Activated gamma-delta T cell treated with anti-CD3 and anti-CD28 coated beads, Interleukin-2, amount 50 U/mL, for 16 hours (primary cell): ENCODE data around the gene ATG7.
"Not testable (repeated sequence)": the region's sequence is repeated elsewhere in the genome, so short reads cannot be mapped to it uniquely, and the experiment has no call there.

ENCODE experiments used
- DNase-seq: peaks from one replicate; pipeline ENCODE4 v3.0.0-alpha.2; 2020; ENCODE audit warnings: low read depth

The ATG7 gene

DNA sequence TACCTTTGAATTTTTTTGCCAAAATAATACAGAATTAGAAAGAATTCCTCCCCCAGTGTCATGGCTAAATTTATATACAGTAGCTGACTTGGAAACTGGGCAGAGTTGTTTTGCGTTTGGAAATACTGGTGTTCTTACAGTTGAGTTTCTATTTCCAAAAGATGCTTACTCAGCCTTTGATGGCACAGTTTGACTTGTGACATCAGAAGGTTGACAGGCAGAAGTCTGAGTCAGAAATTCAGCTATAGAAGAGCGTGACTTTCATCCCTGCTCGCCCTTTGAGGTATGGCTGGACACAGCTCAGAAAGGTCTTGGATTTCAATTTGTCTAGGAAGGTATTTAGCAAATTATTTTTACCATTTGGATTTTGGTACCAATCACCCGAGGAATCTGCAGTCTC lies 195.7 kb downstream of the ATG7 start:
- no peak for DNase-seq

GRCh38 chr3:11470031-11470853 lies 198.0 kb downstream of the ATG7 start:
- no peak for DNase-seq

GRCh38 chr3:11475324-11475723 lies 203.1 kb downstream of the ATG7 start:
- no peak for DNase-seq

DNA sequence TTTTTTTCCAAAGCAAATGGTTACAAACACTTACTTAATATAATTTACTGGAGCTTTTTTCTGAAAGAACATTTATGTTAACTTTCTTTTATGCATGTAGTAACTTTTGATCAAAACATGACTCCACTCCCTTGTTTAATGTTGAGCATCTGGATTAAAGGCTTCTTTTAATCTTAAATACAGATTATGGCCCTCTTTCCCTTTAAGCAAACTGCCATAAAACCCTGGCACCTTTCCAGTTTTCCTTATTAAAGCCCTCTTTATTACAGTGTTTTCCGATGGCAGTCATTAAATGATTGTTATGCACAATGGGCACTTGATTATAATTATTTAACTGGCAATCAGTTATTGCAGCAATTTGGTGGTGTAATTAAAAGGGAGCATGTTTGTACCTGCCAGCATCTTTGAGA lies 204.5 kb downstream of the ATG7 start:
- DNase-seq, result no peak

DNA sequence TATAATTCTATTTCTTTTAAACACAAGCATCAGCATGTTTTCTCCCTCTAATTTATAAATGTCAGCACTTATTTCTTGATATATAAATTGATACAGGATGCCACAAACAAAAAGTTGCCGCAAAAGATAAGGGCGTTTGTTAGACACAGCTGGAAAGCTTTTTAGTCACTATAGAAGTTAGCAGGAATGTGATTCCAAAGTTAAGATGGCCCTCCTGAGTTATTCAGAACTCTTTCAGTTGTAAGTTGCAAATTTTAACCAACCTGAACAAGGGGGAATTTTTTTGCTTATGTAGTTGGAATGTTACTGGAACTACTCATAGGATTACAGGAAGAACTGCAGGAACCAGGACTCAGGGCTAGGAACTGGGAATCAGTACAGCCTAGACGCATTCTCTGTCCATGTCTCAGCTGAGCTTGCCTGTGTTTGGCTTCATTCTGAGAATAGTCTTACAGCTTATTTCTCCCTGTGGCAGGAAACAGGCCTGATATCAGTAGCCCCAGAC lies 205.3 kb downstream of the ATG7 start:
- DNase-seq, result no peak

DNA sequence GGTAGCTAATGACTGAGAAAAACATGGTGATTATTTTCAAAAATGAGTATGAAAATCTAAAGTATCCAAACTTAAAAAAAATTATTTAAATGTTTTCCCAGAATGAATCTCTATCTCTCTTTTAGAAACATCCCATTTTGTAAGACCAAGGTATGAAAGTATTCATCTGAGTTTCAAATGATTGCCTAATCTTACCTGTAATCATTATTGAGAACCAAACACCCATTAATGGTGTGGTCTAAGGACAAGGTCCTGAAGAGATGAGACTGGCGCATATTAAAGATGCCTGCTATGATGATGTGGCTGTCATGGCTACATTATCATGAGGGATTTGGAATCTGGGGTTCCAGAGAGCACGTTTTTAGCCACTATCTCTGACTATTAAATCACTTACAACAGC lies 206.0 kb downstream of the ATG7 start:
- DNase-seq, result no peak

- DNase-seq, result no peak
These were observed 207.0 kb downstream of the ATG7 start for GRCh38 chr3:11479221-11479620.

DNA sequence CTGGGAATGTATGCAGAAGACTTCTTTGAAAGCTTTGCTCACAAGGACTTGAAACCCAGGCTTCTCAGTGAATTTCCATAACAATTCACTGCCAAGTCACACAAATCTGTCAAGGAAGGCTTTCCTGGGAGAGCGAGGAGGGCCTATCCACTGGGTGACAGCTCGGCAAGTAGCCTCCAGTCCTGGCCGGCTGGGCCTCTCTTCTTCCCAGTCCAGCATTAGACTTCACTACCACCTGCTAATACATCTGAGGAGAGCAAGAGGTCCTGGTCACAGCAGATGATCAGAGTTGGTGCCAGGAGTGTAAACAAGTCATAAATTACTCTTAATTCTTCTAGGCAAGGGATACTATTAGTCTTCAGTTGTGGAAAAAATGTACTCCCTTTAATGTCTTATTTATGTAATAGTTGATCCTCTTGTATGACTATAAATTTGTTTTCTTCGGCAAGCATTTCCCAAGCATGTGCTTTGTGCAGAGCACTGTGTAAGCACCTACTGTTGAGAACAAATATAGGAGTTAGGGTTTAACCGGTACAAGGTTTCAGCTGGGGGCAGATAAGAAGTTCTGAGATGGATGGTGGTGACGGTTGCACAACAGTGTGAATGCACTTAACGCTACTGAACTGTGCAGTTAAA lies 208.6 kb downstream of the ATG7 start:
- DNase-seq, result no peak

DNA sequence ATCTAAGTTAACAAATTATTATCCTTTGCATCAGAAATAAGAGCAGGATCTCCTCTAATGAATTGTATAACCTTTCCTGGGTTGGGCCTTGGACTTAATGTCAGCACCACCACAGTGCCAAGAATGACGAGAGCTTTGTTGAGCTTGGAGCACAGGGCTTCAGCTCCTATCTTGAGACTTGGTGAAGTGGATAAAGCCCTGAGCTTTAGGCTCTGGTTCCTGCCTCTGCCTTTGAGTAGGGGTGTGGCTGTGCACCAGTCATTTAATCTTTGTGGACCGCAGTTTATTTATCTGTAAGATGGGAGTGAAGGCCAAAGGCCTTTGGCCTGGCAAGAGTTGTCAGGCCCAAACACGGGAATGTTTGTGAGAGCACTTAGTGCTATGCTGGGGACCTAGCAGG lies 209.4 kb downstream of the ATG7 start:
- DNase-seq, result no peak

DNA sequence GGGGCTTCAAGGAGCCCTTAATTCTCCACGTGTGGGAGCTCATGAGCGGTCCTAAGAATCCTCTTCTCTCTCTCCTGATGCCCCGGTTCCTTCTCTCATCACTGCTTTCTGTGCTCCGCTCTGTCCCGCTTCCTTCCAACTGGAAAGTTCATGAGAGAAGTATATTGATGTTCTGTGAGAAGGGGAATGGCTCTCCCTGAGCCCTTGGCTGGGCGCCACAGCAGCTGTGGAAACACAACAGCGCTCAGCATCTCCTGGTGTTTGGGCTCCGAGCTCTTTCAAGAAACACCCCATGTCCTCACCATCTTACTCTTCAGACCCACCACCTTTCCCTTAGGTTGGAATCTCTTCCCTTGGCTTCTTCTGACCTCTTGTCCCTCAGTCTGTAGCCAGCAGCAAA lies 209.8 kb downstream of the ATG7 start:
- no peak for DNase-seq

DNA sequence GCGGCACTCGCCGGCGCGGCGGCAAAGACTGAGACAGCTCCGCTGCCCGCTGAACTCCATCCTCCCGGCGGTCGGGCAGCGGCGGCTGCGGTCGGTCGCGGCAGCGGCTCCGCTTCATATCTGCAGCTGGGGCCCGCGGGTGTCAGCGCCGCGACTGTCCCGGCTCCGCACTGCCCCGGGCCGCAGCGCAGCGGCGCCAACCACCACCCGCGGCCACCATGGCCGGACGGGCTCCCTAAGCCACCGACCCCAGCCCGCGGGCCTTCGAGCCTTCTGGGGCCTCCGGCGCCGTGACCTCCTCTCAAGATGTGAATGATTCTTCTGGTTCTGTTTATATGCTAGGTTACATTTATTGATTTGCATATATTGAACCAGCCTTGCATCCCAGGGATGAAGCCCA lies 216.2 kb downstream of the ATG7 start:
- not testable (repeated sequence) for DNase-seq

DNA sequence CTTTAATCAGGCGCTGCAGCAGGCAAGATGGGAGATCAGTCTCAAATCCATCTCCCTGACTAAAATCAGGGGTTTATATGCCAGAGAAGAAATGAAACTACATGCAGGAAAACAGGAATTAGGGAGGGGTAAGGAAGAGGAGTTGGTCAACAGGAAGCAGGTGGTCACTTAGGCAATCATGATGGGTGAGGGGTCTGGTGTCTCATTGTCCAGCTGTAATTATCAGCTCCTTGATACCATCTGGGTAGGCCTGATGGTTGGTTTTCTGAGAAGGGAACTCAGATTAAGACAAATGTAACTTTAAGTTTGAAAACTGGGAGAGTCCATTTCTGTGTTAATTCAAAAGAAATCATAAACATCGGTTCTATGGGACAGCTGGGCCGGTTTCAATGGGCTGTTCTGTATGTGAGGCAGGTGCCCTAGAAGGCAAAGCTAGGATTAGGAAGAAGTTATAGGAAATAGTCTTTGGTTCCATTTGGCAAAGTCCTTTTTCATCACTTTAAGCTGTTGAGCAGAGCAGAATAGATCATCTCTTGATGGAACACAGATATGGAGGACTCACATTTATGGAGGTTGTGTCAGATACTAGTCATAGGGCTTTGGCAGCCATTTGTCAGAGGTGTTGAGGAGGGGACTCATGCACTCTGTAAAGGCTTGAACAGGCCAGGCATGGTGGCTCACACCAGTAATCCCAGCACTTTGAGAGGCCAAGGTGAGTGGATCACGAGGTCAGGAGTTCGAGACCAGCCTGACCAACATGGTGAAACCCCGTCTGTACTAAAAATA lies 222.1 kb downstream of the ATG7 start:
- no peak for DNase-seq

DNA sequence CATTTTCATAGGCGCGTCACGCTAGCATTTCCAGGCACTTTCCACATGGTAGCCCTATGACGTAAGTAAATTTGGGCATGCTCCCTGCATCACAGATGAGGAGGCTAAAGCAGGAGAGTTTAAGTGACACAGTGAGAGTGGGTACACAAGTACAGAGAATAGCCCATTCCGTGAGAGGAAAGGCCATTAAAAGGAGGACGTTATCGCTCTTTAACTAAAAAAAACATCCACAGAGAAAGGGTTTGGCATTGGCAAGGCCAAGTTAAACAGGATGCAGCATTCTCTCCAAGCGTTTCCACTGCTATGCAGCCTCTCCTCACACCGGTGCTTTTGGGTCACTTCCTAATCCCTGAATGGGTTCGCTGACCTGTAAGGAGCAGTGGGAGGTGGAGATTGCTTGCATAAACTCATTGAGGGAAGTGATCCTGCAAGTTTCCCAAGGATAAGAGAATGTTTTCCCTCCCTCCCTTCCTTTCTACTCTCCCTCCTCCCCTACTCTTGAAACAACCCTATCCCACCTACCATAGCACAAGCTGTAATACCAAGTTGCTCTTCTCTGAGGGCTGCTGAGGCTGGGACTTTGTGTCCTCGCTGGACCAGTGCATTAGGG lies 223.9 kb downstream of the ATG7 start:
- no peak for DNase-seq

DNA sequence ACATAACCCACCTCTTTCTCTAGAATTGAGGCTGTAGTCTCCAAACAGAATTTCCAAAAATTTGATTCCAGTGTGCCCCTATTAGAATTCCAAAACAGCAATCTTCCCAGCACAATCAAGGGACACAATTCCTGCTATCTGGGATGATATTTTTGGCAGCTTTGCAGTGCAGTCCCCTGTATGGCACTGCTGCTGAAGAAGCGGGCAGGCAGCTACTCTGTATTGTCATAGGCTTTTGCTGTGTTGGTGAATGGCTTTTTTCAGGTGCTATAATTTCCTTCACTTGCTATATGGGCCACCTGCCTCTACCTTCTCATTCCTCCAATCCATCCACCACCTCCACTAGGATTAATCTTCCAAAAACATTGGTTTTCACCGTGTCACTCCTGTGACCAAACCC lies 226.0 kb downstream of the ATG7 start:
- no peak for DNase-seq

DNA sequence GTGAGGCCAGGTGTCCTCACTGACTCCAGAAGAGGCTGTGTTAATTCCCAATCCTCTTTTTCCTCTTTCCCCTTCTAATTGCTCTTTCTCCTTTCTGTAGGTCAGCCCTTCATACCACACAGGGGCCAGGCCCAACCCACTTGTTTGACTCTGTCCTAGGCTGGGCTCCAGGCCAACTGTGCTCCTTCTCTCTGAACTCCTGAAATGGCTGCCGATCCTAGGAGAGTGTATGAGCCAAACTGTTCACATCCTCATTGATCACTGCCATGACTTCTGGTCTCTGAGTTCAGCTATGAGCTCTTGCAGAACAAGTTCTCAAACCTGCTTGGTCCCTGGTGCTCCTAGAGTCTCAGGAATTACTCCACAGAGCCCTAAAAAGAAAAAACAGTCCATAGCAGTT lies 226.4 kb downstream of the ATG7 start:
- DNase-seq, result no peak

GRCh38 chr3:11499144-11499543 lies 226.9 kb downstream of the ATG7 start:
- no peak for DNase-seq

DNA sequence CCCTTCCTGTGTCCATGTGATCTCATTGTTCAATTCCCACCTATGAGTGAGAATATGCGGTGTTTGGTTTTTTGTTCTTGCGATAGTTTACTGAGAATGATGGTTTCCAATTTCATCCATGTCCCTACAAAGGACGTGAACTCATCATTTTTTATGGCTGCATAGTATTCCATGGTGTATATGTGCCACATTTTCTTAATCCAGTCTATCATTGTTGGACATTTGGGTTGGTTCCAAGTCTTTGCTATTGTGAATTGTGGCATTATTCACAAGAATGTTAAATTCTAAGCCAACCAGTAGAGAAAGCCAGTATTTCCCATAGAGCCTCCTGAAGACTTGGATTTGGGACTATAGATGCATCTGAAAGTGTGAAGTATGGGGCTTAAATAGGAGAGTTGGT lies 230.2 kb downstream of the ATG7 start:
- DNase-seq, result not testable (repeated sequence)

DNA sequence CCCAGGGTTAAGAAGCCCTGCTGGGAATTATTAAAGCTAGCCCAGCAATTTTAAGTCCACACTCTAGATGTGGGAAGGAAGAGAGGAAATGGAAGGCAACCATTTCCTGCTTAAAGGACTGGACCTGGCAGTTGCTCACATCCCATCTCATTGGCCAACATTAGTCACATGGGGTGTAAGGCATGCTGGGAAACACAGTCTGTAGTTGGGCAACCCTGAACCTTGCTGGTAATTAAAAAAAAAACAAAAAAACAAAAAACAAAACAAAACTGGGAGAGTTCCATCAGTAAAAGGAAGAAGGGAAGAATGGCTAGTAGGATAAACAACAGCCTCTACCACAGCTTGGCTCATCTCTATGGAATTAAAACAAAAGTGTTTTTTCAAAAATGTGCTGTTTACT lies 235.5 kb downstream of the ATG7 start:
- no peak for DNase-seq

GRCh38 chr3:11508346-11509172 lies 236.4 kb downstream of the ATG7 start:
- no peak for DNase-seq

GRCh38 chr3:11509173-11510000 lies 237.2 kb downstream of the ATG7 start:
- DNase-seq, result no peak

GRCh38 chr3:11510001-11510340 lies 237.8 kb downstream of the ATG7 start:
- DNase-seq, result no peak
